ENCODE data around the gene SPRTN. TPM values are rescaled to one million over a fixed set of nuclear protein-coding genes. Genes with fewer than 3 reads are reported as not detected.

Gene SPRTN
- total and polyA plus RNA-seq, 2 of the 8 experiments (the other 6 are each of a cell fraction or from before 2014, with no cell fraction given): 6.6 to 15.1 TPM

- no peaks in the 10 kb centered on the region for H3K36me3 ChIP-seq (ENCODE audit: control insufficient read depth in 2 of 4, insufficient read depth in 4 of 4, low read length in 3 of 4)
- no peak overlapping the region for H3K4me2 ChIP-seq (ENCODE audit: insufficient read depth in 1 of 2, low read depth in 2 of 2, low read length in 2 of 2)
- no peak overlapping the region for H3K4ac ChIP-seq (replicated peaks; ENCODE audit: insufficient read length, low read depth, low read length)
- no peaks in the 10 kb centered on the region; the same call in 1 of the 2 replicates for H3K79me1 ChIP-seq (ENCODE audit: low read depth, low read length)
- H3K9me3 ChIP-seq (ENCODE audit: insufficient read depth in 2 of 2, low read depth in 1 of 2, low read length in 1 of 2): peaks cover 0 to 3% of the 10 kb centered on the region in 2 experiments; a peak in 1 of 4 replicates
- H3K79me2 ChIP-seq (ENCODE audit: control insufficient read depth in 1 of 2, insufficient read depth in 2 of 2, low read length in 2 of 2): no peaks in the 10 kb centered on the region
- no peaks in the 10 kb centered on the region for H4K20me1 ChIP-seq (replicated peaks in 1 of 2; ENCODE audit: control insufficient read depth in 1 of 2, insufficient read depth in 2 of 2, low read length in 2 of 2)
- no peak overlapping the region for H2BK5ac ChIP-seq (ENCODE audit: low read depth, low read length)
- 87% methylated on average over 5 of the region's 5 CpGs; no CpG with 5 or more reads in 1 of the 2 experiments for WGBS, 2 experiments (ENCODE audit: extremely low coverage in 1 of 2, insufficient coverage in 1 of 2, insufficient read length in 1 of 2, insufficient replicate concordance in 2 of 2, low coverage in 1 of 2, low lambda C conversion rate in 2 of 2, missing lambda C conversion rate in 1 of 2)
- ChIA-PET POLR2A (ENCODE audit: partially characterized antibody) (no interaction called here), CTCF (ENCODE audit: partially characterized antibody) (interaction anchor here (0.9 to 1.6 kb wide), 3 partner anchors 26 to 289 kb away, joined by 3 to 5 read pairs (median 4); partner anchors contain the start of genes EXOC8 and SPRTN)
- no peaks in the 10 kb centered on the region for H3K4me1 ChIP-seq (replicated peaks in 1 of 4; ENCODE audit: control insufficient read depth in 3 of 4, insufficient read depth in 4 of 4, low read length in 3 of 4)
- no peak overlapping the region for H2BK15ac ChIP-seq (ENCODE audit: low read length)
- H2AFZ ChIP-seq (ENCODE audit: low read length): no peak overlapping the region
- DNase-seq (ENCODE audit: low read depth in 1 of 2, low spot score in 2 of 2) (no peak), FAIRE-seq (no peak)
- no peaks in the 10 kb centered on the region for H3K23me2 ChIP-seq (ENCODE audit: low read depth, low read length)
- H2BK20ac ChIP-seq (ENCODE audit: low read length): no peak overlapping the region
- H3K27ac ChIP-seq (ENCODE audit: low read depth, low read length): no peak overlapping the region
- no peak overlapping the region for H3K23ac ChIP-seq (ENCODE audit: insufficient read length)
- H2BK12ac ChIP-seq (ENCODE audit: low read depth, low read length): no peak overlapping the region
- H3K9ac ChIP-seq (replicated peaks in 1 of 4; ENCODE audit: extremely low read depth in 1 of 4, low read depth in 3 of 4, low read length in 3 of 4): no peak overlapping the region
- no peak overlapping the region for H3K56ac ChIP-seq (replicated peaks; ENCODE audit: insufficient read length, low read depth, low read length)
- H2BK120ac ChIP-seq (replicated peaks; ENCODE audit: low read depth, low read length): no peak overlapping the region
- H4K5ac ChIP-seq (ENCODE audit: insufficient read length, low read depth, low read length): no peak overlapping the region
- no peaks in the 10 kb centered on the region for H3K27me3 ChIP-seq (replicated peaks in 1 of 4; ENCODE audit: control insufficient read depth in 3 of 4, extremely low read depth in 1 of 4, insufficient read depth in 3 of 4, low read length in 3 of 4)
- no peak overlapping the region for H4K91ac ChIP-seq (replicated peaks; ENCODE audit: insufficient read length, low read length)
- no peak overlapping the region for H4K8ac ChIP-seq (ENCODE audit: extremely low read depth, insufficient read depth, low read length)
- H3K4me3 ChIP-seq (ENCODE audit: extremely low read depth in 1 of 4, insufficient read depth in 2 of 4, low read depth in 3 of 4, low read length in 4 of 4): no peak overlapping the region
- no peak overlapping the region for H2AK5ac ChIP-seq (ENCODE audit: low read depth, low read length)
- H3K14ac ChIP-seq (ENCODE audit: insufficient read length): no peak overlapping the region
- H3K18ac ChIP-seq (ENCODE audit: extremely low read depth, low read length): no peak overlapping the region
- TF ChIP-seq CEBPB (IDR thresholded peaks at IDR 0.05; ENCODE audit: low read depth, low read length) (no peak), E2F6 (IDR thresholded peaks at IDR 0.05) (no peak)
Measured at GRCh38 chr1:231312432-231312788, 25.7 kb upstream of the SPRTN start.
